Activated B cell treated with CpG ODN at 0.5 μM for 24 hours (primary cell): Measurements from ENCODE around the gene TMEM232. TPM values are rescaled to one million over a fixed set of nuclear protein-coding genes. Genes with fewer than 3 reads are reported as not detected.
"Not testable (repeated sequence)": the region's sequence is repeated elsewhere in the genome, so short reads cannot be mapped to it uniquely, and the experiment has no call there.

Experiments used
- ATAC-seq: fragments of 200-7000 bp; cut with Tn5 transposase; one replicate; pipeline ENCODE4 v1.10.0; 2021; ENCODE audit warnings: low read depth, mild to moderate bottlenecking, moderate library complexity
- CTCF ChIA-PET: fragments of 350-600 bp; sonication (Branson Sonifier 250); formaldehyde crosslinking; loops from one replicate; lab custom pipeline; 2021; ENCODE audit warnings: antibody characterized with exemption; lab: Charles Lee
- POLR2A ChIA-PET: fragments of 350-600 bp; sonication (Branson Sonifier 250); formaldehyde crosslinking; loops from one replicate; lab custom pipeline; 2021; ENCODE audit warnings: antibody characterized with exemption; lab: Charles Lee
- DNase-seq: peaks from one replicate; pipeline ENCODE4 v3.0.0; 2022
- H3K27ac Mint-ChIP-seq: one replicate; pipeline ENCODE4 v1.8.0; 2020; ENCODE audit warnings: mixed read lengths
- H3K27me3 Mint-ChIP-seq: one replicate; pipeline ENCODE4 v1.8.0; 2021; ENCODE audit warnings: mixed read lengths
- H3K36me3 Mint-ChIP-seq: one replicate; pipeline ENCODE4 v1.8.0; 2021; ENCODE audit warnings: low read depth, mixed read lengths
- H3K4me1 Mint-ChIP-seq: one replicate; pipeline ENCODE4 v1.8.0; 2021; ENCODE audit warnings: mixed read lengths
- H3K4me3 Mint-ChIP-seq: one replicate; pipeline ENCODE4 v1.8.0; 2020; ENCODE audit warnings: mild to moderate bottlenecking, mixed read lengths
- H3K9me3 Mint-ChIP-seq: one replicate; pipeline ENCODE4 v1.8.0; 2020; ENCODE audit warnings: mixed read lengths
- CTCF ChIP-seq: fragments of 200-600 bp; IDR thresholded peaks from one replicate; pipeline ENCODE4 v1.8.0; 2022; ENCODE audit warnings: antibody characterized with exemption, mild to moderate bottlenecking
- intact Hi-C: fragments of 100-400 bp; cut with micrococcal nuclease; formaldehyde crosslinking; loops from one replicate; pipeline ENCODE4 v1.15.1; 2024
- total RNA-seq: library from RNA; stranded (reverse); gene quantifications from 2 replicates; pipeline ENCODE4 v1.2.3, GENCODE V29; 2022

Gene TMEM232
- total RNA-seq, 1 donor from 2014 or later, result 2.8 TPM

GRCh38 chr5:110681109-110681508 is 45.4 kb downstream of the TMEM232 start:
- H3K4me3 Mint-ChIP-seq, result no peak overlapping the region
- H3K36me3 Mint-ChIP-seq, result no peaks in the 10 kb centered on the region
- intact Hi-C loops, result no loop called here
- DNase-seq (no peak), ATAC-seq (no peak)
- no peaks in the 10 kb centered on the region for H3K4me1 Mint-ChIP-seq
- ChIA-PET CTCF (no interaction called here), POLR2A (no interaction called here)
- H3K27ac Mint-ChIP-seq, result no peak overlapping the region
- no peaks in the 10 kb centered on the region for H3K9me3 Mint-ChIP-seq
- peaks cover 3% of the 10 kb centered on the region for H3K27me3 Mint-ChIP-seq
- TF ChIP-seq CTCF, result no peak

- H3K4me3 Mint-ChIP-seq, H3K27ac Mint-ChIP-seq, POLR2A ChIA-PET, H3K4me1 Mint-ChIP-seq, ATAC-seq, intact Hi-C loops, DNase-seq, H3K36me3 Mint-ChIP-seq, CTCF ChIA-PET, H3K9me3 Mint-ChIP-seq, H3K27me3 Mint-ChIP-seq: not testable (repeated sequence)
Observed at GRCh38 chr5:110676554-110676953, 49.9 kb downstream of the TMEM232 start.

GRCh38 chr5:110665184-110665726 is 61.2 kb downstream of the TMEM232 start:
- no peak overlapping the region for H3K4me3 Mint-ChIP-seq
- intact Hi-C loops, result no loop called here
- TF ChIP-seq CTCF, result no peak
- no peaks in the 10 kb centered on the region for H3K27me3 Mint-ChIP-seq
- ATAC-seq (peak; percentile 61), DNase-seq (no peak)
- H3K9me3 Mint-ChIP-seq, result no peaks in the 10 kb centered on the region
- ChIA-PET POLR2A (no interaction called here), CTCF (no interaction called here)
- no peaks in the 10 kb centered on the region for H3K36me3 Mint-ChIP-seq
- H3K27ac Mint-ChIP-seq, result peak overlapping the region; percentile 46
- H3K4me1 Mint-ChIP-seq, result peaks cover 14% of the 10 kb centered on the region

GRCh38 chr5:110663525-110663924 is 62.9 kb downstream of the TMEM232 start:
- DNase-seq (no peak), ATAC-seq (peak; percentile 75)
- ChIA-PET POLR2A (no interaction called here), CTCF (no interaction called here)
- Mint-ChIP-seq H3K9me3 (no peaks in the 10 kb centered on the region), H3K27me3 (no peaks in the 10 kb centered on the region), H3K4me1 (peaks cover 14% of the 10 kb centered on the region), H3K4me3 (no peak overlapping the region), H3K27ac (no peak overlapping the region), H3K36me3 (no peaks in the 10 kb centered on the region)
- intact Hi-C loops, result no loop called here
- no peak for TF ChIP-seq CTCF

GRCh38 chr5:110658006-110658405 is 68.5 kb downstream of the TMEM232 start:
- DNase-seq (no peak), ATAC-seq (no peak)
- POLR2A ChIA-PET, result no interaction called here
- Mint-ChIP-seq H3K9me3 (no peaks in the 10 kb centered on the region), H3K27me3 (no peaks in the 10 kb centered on the region), H3K27ac (no peak overlapping the region), H3K4me1 (no peaks in the 10 kb centered on the region), H3K4me3 (no peak overlapping the region), H3K36me3 (no peaks in the 10 kb centered on the region)
- CTCF ChIA-PET, result no interaction called here
- intact Hi-C loops, result no loop called here
- no peak for TF ChIP-seq CTCF
